ENCODE results near the gene LIMCH1.

The LIMCH1 gene

DNA sequence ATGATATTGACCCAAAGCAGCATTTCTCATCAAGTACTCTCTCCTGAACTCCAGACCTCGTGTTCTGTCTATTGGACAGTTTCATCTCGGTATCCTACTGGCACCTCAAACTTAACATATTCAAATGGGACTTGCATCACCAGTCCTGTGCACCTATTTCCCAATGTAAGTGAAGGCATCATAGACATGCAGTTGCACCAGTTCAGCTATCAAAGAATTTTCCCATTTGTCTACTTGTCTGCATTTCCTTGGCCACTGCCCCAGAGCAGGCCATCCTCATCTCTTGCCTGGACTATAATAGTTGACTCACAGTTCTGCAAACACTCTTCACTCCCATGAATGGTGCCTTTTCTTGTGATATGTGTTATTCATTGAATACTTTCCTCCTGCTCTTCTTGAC, 11.3 kb upstream of the LIMCH1 start:
- H3K9me3 ChIP-seq, result no peaks in the 10 kb centered on the region
- H3K4me1 ChIP-seq, result no peaks in the 10 kb centered on the region
- no peak overlapping the region for H3K4me2 ChIP-seq
- no peak for TF ChIP-seq Cebpa-rat (IDR thresholded peaks at IDR 0.05)
- no peaks in the 10 kb centered on the region for H4K20me1 ChIP-seq
- H3K9ac ChIP-seq, result no peak overlapping the region
- H3K27me3 ChIP-seq, result no peaks in the 10 kb centered on the region
- H3K36me3 ChIP-seq, result no peaks in the 10 kb centered on the region
- H3K27ac ChIP-seq, result no peak overlapping the region
- H3K4me3 ChIP-seq, result no peak overlapping the region

DNA sequence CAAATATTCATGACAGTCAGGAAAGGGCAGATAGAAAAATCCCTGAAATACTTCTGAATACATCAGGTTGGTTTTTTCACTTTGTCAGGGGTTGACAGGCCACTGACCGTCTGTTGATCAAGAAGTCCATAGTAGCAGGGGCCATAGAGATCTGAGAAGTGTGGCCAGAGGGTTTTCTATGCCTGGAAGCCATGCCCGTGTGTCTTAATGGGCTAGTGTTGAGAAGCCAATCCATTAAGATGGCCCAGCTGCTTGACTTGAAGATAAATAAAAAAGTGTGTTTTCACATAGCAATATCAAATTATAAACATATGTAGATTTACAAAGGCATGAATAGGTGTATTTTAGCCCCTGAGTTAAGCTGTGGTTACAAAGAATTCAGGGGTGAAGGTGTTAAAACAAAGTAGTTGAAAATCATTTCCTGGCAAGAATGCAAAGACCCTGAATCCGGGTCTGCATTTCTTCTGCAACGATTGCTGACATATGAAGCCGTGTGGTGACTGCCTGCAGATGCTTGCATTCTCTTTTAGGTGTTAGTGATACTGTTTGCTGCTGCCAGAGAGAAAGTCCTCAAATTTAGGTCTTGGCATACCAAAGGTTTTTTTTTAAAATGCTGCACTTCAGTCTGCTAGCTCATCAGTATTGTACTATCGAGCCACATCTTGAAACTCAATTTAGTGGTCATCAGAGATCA, 9.3 kb upstream of the LIMCH1 start:
- no peaks in the 10 kb centered on the region for H3K9me3 ChIP-seq
- no peak overlapping the region for H3K4me3 ChIP-seq
- H3K36me3 ChIP-seq, result no peaks in the 10 kb centered on the region
- no peak overlapping the region for H3K9ac ChIP-seq
- TF ChIP-seq Cebpa-rat (IDR thresholded peaks at IDR 0.05), result no peak
- no peaks in the 10 kb centered on the region for H3K27me3 ChIP-seq
- no peak overlapping the region for H3K4me2 ChIP-seq
- no peaks in the 10 kb centered on the region for H3K4me1 ChIP-seq
- H3K27ac ChIP-seq, result no peak overlapping the region
- H4K20me1 ChIP-seq, result no peaks in the 10 kb centered on the region

- H3K27me3 ChIP-seq, result no peaks in the 10 kb centered on the region
- no peak overlapping the region for H3K9ac ChIP-seq
- no peak overlapping the region for H3K27ac ChIP-seq
- H3K9me3 ChIP-seq, result no peaks in the 10 kb centered on the region
- H4K20me1 ChIP-seq, result no peaks in the 10 kb centered on the region
- no peak for TF ChIP-seq Cebpa-rat (IDR thresholded peaks at IDR 0.05)
- H3K4me2 ChIP-seq, result no peak overlapping the region
- H3K4me3 ChIP-seq, result no peak overlapping the region
- H3K4me1 ChIP-seq, result peaks cover 3% of the 10 kb centered on the region; the same call in 1 of the 2 replicates
- H3K36me3 ChIP-seq, result no peaks in the 10 kb centered on the region
Measured at GRCh38 chr4:41530741-41531140, 7.2 kb upstream of the LIMCH1 start.

- Histone ChIP-seq H3K9ac (no peak overlapping the region), H4K20me1 (no peaks in the 10 kb centered on the region), H3K9me3 (no peaks in the 10 kb centered on the region), H3K36me3 (no peaks in the 10 kb centered on the region), H3K4me3 (no peak overlapping the region), H3K4me1 (peaks cover 5% of the 10 kb centered on the region; the same call in 1 of the 2 replicates), H3K4me2 (no peak overlapping the region), H3K27me3 (no peaks in the 10 kb centered on the region), H3K27ac (no peak overlapping the region)
- no peak for TF ChIP-seq Cebpa-rat (IDR thresholded peaks at IDR 0.05)
Measured at GRCh38 chr4:41532336-41532735, 5.6 kb upstream of the LIMCH1 start.

DNA sequence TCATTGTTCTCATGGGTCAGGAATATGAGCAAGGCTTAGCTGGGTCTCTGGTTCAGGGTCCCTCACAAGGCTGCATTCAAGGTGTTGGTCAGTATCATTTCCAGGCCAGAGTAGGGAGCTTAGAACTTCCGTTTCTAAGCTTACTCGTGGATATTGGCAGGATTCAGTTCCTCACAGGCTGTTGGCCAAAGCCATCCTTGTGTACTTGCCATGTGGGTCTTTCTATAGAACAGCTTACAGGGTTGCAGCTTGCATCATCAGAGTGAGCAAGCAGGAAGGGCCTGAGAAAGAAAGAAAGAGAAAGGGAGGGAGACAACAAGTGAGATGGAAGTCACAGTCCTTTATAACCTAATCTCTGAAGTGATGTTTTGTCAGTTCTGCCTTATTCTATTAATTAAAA, 5.1 kb upstream of the LIMCH1 start:
- no peaks in the 10 kb centered on the region for H3K9me3 ChIP-seq
- no peak overlapping the region for H3K4me2 ChIP-seq
- H3K27me3 ChIP-seq, result no peaks in the 10 kb centered on the region
- no peaks in the 10 kb centered on the region for H4K20me1 ChIP-seq
- H3K36me3 ChIP-seq, result no peaks in the 10 kb centered on the region
- no peak overlapping the region for H3K4me3 ChIP-seq
- peaks cover 5% of the 10 kb centered on the region; the same call in 1 of the 2 replicates for H3K4me1 ChIP-seq
- H3K9ac ChIP-seq, result no peak overlapping the region
- H3K27ac ChIP-seq, result no peak overlapping the region
- TF ChIP-seq Cebpa-rat (IDR thresholded peaks at IDR 0.05), result no peak

- no peaks in the 10 kb centered on the region for H3K9me3 ChIP-seq
- no peaks in the 10 kb centered on the region for H3K36me3 ChIP-seq
- H3K4me3 ChIP-seq, result no peak overlapping the region
- H4K20me1 ChIP-seq, result no peaks in the 10 kb centered on the region
- TF ChIP-seq Cebpa-rat (IDR thresholded peaks at IDR 0.05), result no peak
- no peak overlapping the region for H3K4me2 ChIP-seq
- H3K4me1 ChIP-seq, result peaks cover 5% of the 10 kb centered on the region; the same call in 1 of the 2 replicates
- H3K9ac ChIP-seq, result no peak overlapping the region
- no peaks in the 10 kb centered on the region for H3K27me3 ChIP-seq
- no peak overlapping the region for H3K27ac ChIP-seq
Measured at GRCh38 chr4:41533680-41534079, 4.3 kb upstream of the LIMCH1 start.

DNA sequence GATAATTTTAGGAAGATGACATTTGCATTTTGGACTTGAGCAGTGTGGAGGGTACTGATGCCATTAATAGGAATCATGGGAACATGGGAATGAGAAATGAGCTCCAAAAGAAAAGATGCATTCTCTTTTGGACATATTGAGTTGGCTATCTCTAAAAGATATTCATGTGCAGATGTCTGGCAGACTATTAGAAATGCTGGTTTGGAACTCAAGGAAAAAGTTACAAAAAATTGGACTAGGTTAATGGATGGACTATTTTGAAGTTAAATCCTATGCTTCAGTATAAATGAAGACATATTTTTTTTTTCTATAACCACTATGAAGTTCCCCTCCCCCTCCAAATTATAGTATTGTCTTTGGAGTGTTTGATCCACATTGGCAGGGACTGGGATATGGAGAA, 3.6 kb upstream of the LIMCH1 start:
- H3K9ac ChIP-seq, result no peak overlapping the region
- no peak overlapping the region for H3K4me2 ChIP-seq
- H4K20me1 ChIP-seq, result no peaks in the 10 kb centered on the region
- no peaks in the 10 kb centered on the region for H3K9me3 ChIP-seq
- TF ChIP-seq Cebpa-rat (IDR thresholded peaks at IDR 0.05), result no peak
- H3K27me3 ChIP-seq, result no peaks in the 10 kb centered on the region
- no peaks in the 10 kb centered on the region for H3K36me3 ChIP-seq
- no peak overlapping the region for H3K27ac ChIP-seq
- no peak overlapping the region for H3K4me3 ChIP-seq
- H3K4me1 ChIP-seq, result peaks cover 5% of the 10 kb centered on the region; the same call in 1 of the 2 replicates

DNA sequence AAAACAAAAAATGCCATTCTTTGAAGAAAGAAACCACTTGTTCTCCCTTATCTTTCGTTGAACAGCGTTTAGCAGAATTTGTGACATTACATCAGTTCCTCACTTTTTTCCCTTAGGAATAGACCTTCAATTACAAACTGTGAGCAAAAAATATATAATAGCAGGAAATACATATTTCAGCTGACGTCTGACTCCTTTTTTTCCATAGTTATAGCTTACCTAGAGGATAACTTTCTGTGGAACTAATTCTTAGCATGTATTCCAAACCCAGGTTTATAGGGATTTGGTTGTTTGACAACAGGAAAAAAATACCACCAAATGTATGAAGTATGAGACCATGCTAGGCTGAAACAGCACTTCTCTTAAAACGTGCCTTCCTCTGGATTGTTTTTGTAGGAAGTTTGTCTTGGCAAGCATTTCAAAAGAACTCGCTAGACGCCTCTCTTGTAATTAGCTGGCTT, 2.0 kb upstream of the LIMCH1 start:
- Histone ChIP-seq H3K9ac (no peak overlapping the region), H3K4me3 (no peak overlapping the region), H3K9me3 (no peaks in the 10 kb centered on the region), H4K20me1 (no peaks in the 10 kb centered on the region), H3K4me2 (no peak overlapping the region), H3K27me3 (no peaks in the 10 kb centered on the region), H3K36me3 (no peaks in the 10 kb centered on the region), H3K27ac (no peak overlapping the region), H3K4me1 (peaks cover 5% of the 10 kb centered on the region; the same call in 1 of the 2 replicates)
- no peak for TF ChIP-seq Cebpa-rat (IDR thresholded peaks at IDR 0.05)

DNA sequence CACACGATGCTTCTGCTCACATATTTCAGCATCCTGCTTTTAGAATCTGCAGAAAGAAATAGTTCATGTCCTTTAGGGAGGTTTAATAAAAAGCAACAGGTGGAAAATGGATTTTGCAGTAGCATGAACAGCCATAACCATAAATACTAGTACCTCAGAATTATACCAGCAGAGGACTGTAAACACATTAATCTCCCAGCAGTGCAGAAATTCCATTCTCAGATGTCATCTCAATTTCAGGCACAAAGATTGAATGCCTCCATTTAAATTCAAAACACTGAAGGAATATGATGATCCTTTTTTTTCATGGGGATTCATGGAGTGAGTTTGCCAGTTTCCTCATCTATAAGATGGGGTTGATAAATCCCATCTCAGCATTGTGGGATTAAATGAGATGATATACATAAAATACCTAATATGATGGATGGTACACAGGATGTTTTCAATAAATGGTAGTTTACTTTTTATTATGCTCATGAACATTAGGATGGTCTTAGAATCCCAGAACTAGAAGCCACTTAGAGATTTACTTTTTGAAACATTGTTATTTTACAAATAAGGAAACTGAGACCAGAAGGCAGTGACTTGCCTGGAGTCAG, 566 bp upstream of the LIMCH1 start:
- Histone ChIP-seq H3K4me3 (no peak overlapping the region), H4K20me1 (no peaks in the 10 kb centered on the region), H3K36me3 (no peaks in the 10 kb centered on the region), H3K4me2 (no peak overlapping the region), H3K9me3 (no peaks in the 10 kb centered on the region), H3K27me3 (no peaks in the 10 kb centered on the region), H3K4me1 (peaks cover 5% of the 10 kb centered on the region; the same call in 1 of the 2 replicates), H3K9ac (no peak overlapping the region), H3K27ac (no peak overlapping the region)
- TF ChIP-seq Cebpa-rat (IDR thresholded peaks at IDR 0.05), result no peak

DNA sequence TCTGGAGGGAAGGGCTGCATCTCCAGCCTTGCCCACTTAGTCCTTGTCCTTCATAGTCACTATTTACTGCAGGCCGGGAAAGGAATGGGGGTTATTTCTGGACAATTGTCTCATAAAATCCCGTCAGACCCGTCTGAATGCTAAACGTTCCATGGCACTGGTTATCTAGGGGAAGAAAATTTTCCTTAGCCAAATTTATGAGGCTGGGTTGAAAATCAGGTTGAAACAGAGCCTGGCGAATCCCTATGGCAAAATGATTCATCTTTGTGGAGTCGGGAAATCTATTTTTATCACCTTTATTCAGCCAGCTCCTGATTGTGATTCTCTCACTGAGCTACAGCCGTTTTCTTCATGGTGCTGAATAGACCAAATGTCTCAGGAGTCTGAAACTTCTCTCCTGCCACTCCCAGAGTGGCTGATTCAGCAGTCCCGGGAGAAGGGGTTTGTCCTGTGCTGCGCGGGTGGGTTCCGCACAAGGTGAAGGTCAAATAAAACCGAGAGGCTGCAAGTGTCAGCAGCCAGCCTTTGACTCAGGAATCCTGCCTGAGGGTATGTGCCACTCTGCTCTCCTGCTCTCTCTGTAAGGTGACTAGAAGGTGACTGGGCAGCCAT, 1.0 kb downstream of the LIMCH1 start:
- TF ChIP-seq Cebpa-rat (IDR thresholded peaks at IDR 0.05), result no peak
- no peaks in the 10 kb centered on the region for H4K20me1 ChIP-seq
- no peak overlapping the region for H3K4me2 ChIP-seq
- no peaks in the 10 kb centered on the region for H3K9me3 ChIP-seq
- no peaks in the 10 kb centered on the region for H3K36me3 ChIP-seq
- H3K4me1 ChIP-seq, result peaks cover 5% of the 10 kb centered on the region; the same call in 1 of the 2 replicates
- no peaks in the 10 kb centered on the region for H3K27me3 ChIP-seq
- no peak overlapping the region for H3K9ac ChIP-seq
- H3K4me3 ChIP-seq, result no peak overlapping the region
- H3K27ac ChIP-seq, result no peak overlapping the region
